GM19240 (cell line): Measurements from ENCODE around the gene NOG.

ENCODE experiments used
- DNase-seq: peaks from one replicate; pipeline ENCODE4 v3.0.0; 2011; ENCODE audit warnings: low spot score; ENCODE audit not compliant: insufficient read length

NOG gene

GRCh38 chr17:56593646-56594319 is at the start of gene NOG:
Gene NOG, plus strand, starts transcription at chr17:56593699. Its CDS starts 525 bp downstream, at chr17:56594224.
- DNase-seq = no peak

GRCh38 chr17:56545106-56545505 is 48.4 kb upstream of the NOG start:
- no peak for DNase-seq

- no peak for DNase-seq
Observed at GRCh38 chr17:56545930-56546329, 47.6 kb upstream of the NOG start.

- no peak for DNase-seq
Observed at GRCh38 chr17:56548661-56549060, 44.8 kb upstream of the NOG start.

- DNase-seq = no peak
Observed at GRCh38 chr17:56549501-56549900, 44.0 kb upstream of the NOG start.

GRCh38 chr17:56557682-56558081 is 35.8 kb upstream of the NOG start:
- DNase-seq = no peak

- DNase-seq = no peak
Observed at GRCh38 chr17:56558088-56558487, 35.4 kb upstream of the NOG start.

DNA sequence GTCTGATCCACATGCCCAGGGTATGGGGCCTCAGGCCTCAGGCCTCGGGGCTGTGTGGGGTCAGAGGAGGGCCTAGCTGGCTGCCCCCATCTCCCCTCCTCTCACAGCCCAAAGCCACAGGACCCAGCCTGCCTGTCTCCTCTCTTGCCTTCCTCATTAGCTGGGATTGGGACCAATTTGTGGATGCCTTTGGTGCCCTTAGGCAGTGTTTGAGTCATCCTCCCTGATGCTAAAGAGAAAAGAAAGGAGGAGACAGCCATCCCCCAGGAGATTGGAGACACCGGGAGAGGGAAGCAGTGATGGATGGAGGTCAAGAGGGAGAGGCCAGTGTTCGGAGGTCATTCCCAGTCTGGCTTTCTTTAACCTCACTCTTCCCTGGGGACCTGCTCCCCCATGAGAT is 23.3 kb upstream of the NOG start:
- DNase-seq = no peak

- no peak for DNase-seq
Observed at GRCh38 chr17:56571456-56571855, 22.0 kb upstream of the NOG start.

DNA sequence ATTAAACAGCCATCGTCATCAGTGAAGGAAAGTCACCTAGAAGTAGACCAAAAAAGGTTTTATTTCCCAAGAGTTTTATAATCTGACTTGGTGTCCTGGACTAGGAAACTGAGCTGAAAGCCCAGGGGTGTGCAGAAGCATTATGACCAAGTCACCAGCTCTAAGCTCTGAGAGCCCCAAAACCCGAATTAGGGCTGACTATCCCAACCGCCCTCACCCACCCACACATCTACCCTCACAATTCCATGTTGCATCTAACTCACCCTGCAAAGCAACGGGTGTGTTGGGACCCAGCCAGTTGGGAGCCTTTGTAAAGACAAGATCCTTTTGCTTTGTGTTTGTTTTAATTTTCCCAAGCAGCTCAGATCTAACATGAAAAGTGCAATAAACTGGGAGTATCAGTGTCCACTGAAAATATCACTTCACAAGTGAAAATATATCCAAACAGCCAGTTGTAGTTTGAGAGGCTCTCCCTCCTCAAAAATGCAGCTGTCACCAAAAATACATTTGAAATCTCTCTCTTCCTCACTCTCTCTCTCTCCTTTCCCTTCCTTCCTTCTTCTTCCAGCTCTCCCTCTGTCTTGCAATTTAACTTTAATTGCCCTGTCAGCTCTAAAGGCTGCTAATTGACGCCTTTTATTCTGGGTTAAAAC is 16.2 kb upstream of the NOG start:
- no peak for DNase-seq

GRCh38 chr17:56577843-56578204 is 15.7 kb upstream of the NOG start:
- DNase-seq = no peak

- DNase-seq = no peak
Observed at GRCh38 chr17:56581635-56582627, 11.6 kb upstream of the NOG start.

- DNase-seq = no peak
Observed at GRCh38 chr17:56583772-56584171, 9.7 kb upstream of the NOG start.

- no peak for DNase-seq
Observed at GRCh38 chr17:56587298-56587697, 6.2 kb upstream of the NOG start.

DNA sequence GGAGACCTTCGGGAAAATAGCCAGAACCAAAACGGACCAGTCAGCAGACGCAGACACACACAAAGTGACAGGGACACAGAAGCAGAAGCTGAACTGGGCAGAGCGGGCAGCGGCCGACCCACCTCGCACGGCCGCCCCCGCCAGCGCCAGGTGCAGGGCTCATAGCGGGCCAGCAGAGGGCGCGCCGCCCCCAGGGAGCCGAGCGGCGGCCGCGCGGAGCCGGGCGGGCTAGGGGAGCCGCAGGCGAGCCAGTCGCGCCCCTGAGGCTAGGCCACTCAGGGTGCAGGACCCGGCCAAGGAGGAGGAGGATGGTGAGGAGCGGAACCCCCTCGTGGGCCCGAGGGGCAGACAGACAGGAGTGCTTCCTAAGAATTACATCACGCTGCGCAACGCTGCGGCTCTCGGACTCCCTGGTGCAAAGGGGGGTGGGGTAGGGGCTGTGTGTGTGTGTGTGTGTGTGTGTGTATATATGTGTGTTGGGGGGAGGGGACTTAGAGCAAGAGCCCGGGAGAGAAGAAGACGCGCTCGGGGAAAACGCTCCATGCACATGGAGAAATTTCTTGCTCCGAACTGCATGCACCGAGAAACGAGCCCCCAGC is 913 bp upstream of the NOG start:
- peak; percentile 41 for DNase-seq

GRCh38 chr17:56593086-56593645 is 333 bp upstream of the NOG start:
- no peak for DNase-seq

DNA sequence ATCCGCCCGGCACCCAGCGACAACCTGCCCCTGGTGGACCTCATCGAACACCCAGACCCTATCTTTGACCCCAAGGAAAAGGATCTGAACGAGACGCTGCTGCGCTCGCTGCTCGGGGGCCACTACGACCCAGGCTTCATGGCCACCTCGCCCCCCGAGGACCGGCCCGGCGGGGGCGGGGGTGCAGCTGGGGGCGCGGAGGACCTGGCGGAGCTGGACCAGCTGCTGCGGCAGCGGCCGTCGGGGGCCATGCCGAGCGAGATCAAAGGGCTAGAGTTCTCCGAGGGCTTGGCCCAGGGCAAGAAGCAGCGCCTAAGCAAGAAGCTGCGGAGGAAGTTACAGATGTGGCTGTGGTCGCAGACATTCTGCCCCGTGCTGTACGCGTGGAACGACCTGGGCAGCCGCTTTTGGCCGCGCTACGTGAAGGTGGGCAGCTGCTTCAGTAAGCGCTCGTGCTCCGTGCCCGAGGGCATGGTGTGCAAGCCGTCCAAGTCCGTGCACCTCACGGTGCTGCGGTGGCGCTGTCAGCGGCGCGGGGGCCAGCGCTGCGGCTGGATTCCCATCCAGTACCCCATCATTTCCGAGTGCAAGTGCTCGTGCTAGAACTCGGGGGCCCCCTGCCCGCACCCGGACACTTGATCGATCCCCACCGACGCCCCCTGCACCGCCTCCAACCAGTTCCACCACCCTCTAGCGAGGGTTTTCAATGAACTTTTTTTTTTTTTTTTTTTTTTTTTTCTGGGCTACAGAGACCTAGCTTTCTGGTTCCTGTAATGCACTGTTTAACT is 1.0 kb downstream of the NOG start:
- no peak for DNase-seq

DNA sequence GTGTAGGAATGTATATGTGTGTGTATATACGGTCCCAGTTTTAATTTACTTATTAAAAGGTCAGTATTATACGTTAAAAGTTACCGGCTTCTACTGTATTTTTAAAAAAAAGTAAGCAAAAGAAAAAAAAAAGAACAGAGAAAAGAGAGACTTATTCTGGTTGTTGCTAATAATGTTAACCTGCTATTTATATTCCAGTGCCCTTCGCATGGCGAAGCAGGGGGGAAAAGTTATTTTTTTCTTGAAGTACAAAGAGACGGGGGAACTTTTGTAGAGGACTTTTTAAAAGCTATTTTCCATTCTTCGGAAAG is 1.6 kb downstream of the NOG start:
- DNase-seq = no peak

DNA sequence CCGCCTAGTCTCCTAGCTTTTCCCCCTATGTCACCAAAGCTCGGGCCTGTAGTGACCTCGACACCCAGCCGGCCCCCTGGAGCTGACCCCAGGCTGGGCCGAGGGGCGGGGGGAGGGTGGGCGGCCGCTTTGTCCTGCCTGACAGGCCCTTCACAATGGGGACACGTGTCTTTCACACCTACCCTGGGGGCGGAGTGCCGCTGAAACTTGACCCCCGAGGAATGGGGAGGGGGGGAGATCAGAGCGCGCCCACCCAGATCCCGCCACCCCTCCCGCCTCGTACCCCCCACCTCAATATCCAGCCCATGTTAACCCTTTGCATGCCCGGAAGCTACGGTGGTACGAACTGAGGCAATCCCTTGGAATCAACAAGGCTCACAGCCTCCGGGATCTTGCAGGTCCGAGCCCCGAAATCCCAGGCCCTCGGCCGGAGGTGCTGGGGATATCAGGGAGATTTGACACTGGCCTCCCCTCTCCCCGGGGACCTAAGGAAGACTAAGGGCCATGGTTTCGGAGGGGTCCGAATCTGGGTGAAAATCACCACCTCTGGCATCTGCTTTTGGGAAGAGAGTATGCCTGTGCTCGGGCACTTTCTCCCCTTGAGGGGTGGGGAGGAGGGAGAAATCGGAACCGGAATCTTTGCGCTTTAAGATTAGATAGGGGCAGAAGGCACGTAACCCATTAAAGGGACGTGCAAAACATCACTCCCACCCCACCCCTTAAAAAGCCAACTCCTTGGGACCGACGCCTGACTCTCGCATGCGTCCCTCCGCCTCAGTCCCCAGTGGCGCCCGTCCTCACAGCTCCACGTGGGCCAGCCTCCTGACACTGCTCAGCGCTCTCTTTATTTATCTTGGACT is 2.6 kb downstream of the NOG start:
- no peak for DNase-seq
